ENCODE data around the gene USP3.

Gene USP3

GRCh38 chr15:63493436-63493835, 11.0 kb upstream of the USP3 start:
- no peak for TF ChIP-seq JUND (IDR thresholded peaks at IDR 0.05; ENCODE audit: low read depth)
- DNase-seq (ENCODE audit: low read depth in 1 of 2, low spot score in 1 of 2): no peak
- in situ Hi-C loops (cut with HindIII; ENCODE audit: low pct_unique_long_range_greater_than_20kb, low sequenced_read_pairs): no loop called here

- in situ Hi-C loops (cut with HindIII; ENCODE audit: low pct_unique_long_range_greater_than_20kb, low sequenced_read_pairs): no loop called here
- no peak for TF ChIP-seq JUND (IDR thresholded peaks at IDR 0.05; ENCODE audit: low read depth)
- no peak for DNase-seq (ENCODE audit: low read depth in 1 of 2, low spot score in 1 of 2)
Observed at GRCh38 chr15:63494408-63494807, 10.0 kb upstream of the USP3 start.

GRCh38 chr15:63495343-63495742, 9.1 kb upstream of the USP3 start:
- DNase-seq (ENCODE audit: low read depth in 1 of 2, low spot score in 1 of 2): no peak
- TF ChIP-seq JUND (IDR thresholded peaks at IDR 0.05; ENCODE audit: low read depth): no peak
- in situ Hi-C loops (cut with HindIII; ENCODE audit: low pct_unique_long_range_greater_than_20kb, low sequenced_read_pairs): no loop called here

- no peak for TF ChIP-seq JUND (IDR thresholded peaks at IDR 0.05; ENCODE audit: low read depth)
- in situ Hi-C loops (cut with HindIII; ENCODE audit: low pct_unique_long_range_greater_than_20kb, low sequenced_read_pairs): no loop called here
- DNase-seq (ENCODE audit: low read depth in 1 of 2, low spot score in 1 of 2): no peak
Observed at GRCh38 chr15:63495780-63496488, 8.5 kb upstream of the USP3 start.

- in situ Hi-C loops (cut with HindIII; ENCODE audit: low pct_unique_long_range_greater_than_20kb, low sequenced_read_pairs): no loop called here
- DNase-seq (ENCODE audit: low read depth in 1 of 2, low spot score in 1 of 2): no peak
- TF ChIP-seq JUND (IDR thresholded peaks at IDR 0.05; ENCODE audit: low read depth): no peak
Observed at GRCh38 chr15:63497642-63498467, 6.5 kb upstream of the USP3 start.

GRCh38 chr15:63499175-63499549, 5.2 kb upstream of the USP3 start:
- DNase-seq (ENCODE audit: low read depth in 1 of 2, low spot score in 1 of 2): no peak
- in situ Hi-C loops (cut with HindIII; ENCODE audit: low pct_unique_long_range_greater_than_20kb, low sequenced_read_pairs): no loop called here
- no peak for TF ChIP-seq JUND (IDR thresholded peaks at IDR 0.05; ENCODE audit: low read depth)

- in situ Hi-C loops (cut with HindIII; ENCODE audit: low pct_unique_long_range_greater_than_20kb, low sequenced_read_pairs): no loop called here
Observed at GRCh38 chr15:63499611-63500010, 4.8 kb upstream of the USP3 start.

GRCh38 chr15:63500265-63501250, 3.8 kb upstream of the USP3 start:
- in situ Hi-C loops (cut with HindIII; ENCODE audit: low pct_unique_long_range_greater_than_20kb, low sequenced_read_pairs): no loop called here
- no peak for TF ChIP-seq JUND (IDR thresholded peaks at IDR 0.05; ENCODE audit: low read depth)
- no peak for DNase-seq (ENCODE audit: low read depth in 1 of 2, low spot score in 1 of 2)

More at GRCh38 chr15:63499611-63500010, 4.8 kb upstream of the USP3 start:
- no peak for DNase-seq (ENCODE audit: low read depth in 1 of 2, low spot score in 1 of 2)
- TF ChIP-seq JUND (IDR thresholded peaks at IDR 0.05; ENCODE audit: low read depth): no peak

- peak; percentile 27 to 46 for DNase-seq (ENCODE audit: low read depth in 1 of 2, low spot score in 1 of 2)
- no peak for TF ChIP-seq JUND (IDR thresholded peaks at IDR 0.05; ENCODE audit: low read depth)
- in situ Hi-C loops (cut with HindIII; ENCODE audit: low pct_unique_long_range_greater_than_20kb, low sequenced_read_pairs): no loop called here
Observed at GRCh38 chr15:63501256-63502089, 2.9 kb upstream of the USP3 start.

- in situ Hi-C loops (cut with HindIII; ENCODE audit: low pct_unique_long_range_greater_than_20kb, low sequenced_read_pairs): no loop called here
- TF ChIP-seq JUND (IDR thresholded peaks at IDR 0.05; ENCODE audit: low read depth): peak; percentile 70; the same call in 1 of the 2 replicates
- peak; percentile 16 to 92 for DNase-seq (ENCODE audit: low read depth in 1 of 2, low spot score in 1 of 2)
Observed at GRCh38 chr15:63502137-63502766, 2.1 kb upstream of the USP3 start.
